H1 (cell line): ENCODE measurements around the gene PCBP4. TPM values are rescaled to one million over a fixed set of nuclear protein-coding genes. Genes with fewer than 3 reads are reported as not detected.

Experiments
- CHD2 ChIP-seq: IDR thresholded peaks from 2 replicates; pipeline ENCODE4 v1.6.1; 2012; ENCODE audit warnings: low read length, improper control_type of control experiment
- CTCF ChIP-seq, 3 experiments: IDR thresholded peaks; 1 replicate in 2 of 3; 2 replicates in 1 of 3; pipeline versions ENCODE4 v1.5.1 to v1.6.1; 2011; ENCODE audit warnings: low read length in 3 of 3, mild to moderate bottlenecking in 3 of 3, inconsistent platforms in 2 of 3, low read depth in 1 of 3, moderate library complexity in 1 of 3; ENCODE audit not compliant: insufficient read depth in 1 of 3; ENCODE audit errors: control extremely low read depth in 1 of 3
- FOSL1 ChIP-seq: IDR thresholded peaks from 2 replicates; pipeline ENCODE4 v1.6.1; 2011; ENCODE audit warnings: mild to moderate bottlenecking, low read depth, low read length, moderate library complexity; ENCODE audit not compliant: insufficient read depth
- JUN ChIP-seq: IDR thresholded peaks from 2 replicates; pipeline ENCODE4 v1.6.1; 2011; ENCODE audit warnings: low read depth, mild to moderate bottlenecking, improper control_type of control experiment, low read length
- TEAD4 ChIP-seq: IDR thresholded peaks from 2 replicates; pipeline ENCODE4 v1.6.1; 2012; ENCODE audit warnings: low read depth, low read length, inconsistent platforms, mixed read lengths
- USF2 ChIP-seq: IDR thresholded peaks from 2 replicates; pipeline ENCODE4 v1.6.1; 2011; ENCODE audit warnings: low read length, improper control_type of control experiment
- polyA plus RNA-seq, 7 experiments: library from polyadenylated mRNA; depleted of rRNA in 3 of 7; stranded (reverse) in 5 of 7; unstranded in 2 of 7; fragments of >200 nt in 5 of 7; fragments of 200-250 nt in 2 of 7; gene quantifications; 1 replicate in 5 of 7; 2 replicates in 1 of 7; 4 replicates in 1 of 7; pipeline versions ENCODE4 v1.2.1 to v1.2.3, GENCODE V29; 2011 to 2013; ENCODE audit warnings: missing spikeins in 2 of 7, mixed read lengths in 2 of 7
- total RNA-seq: library from RNA; stranded (reverse); fragmentation: NEBNext Ultra II Directional; extraction: Animal tissue kit (Norgen Biotek cat#: 25700); gene quantifications from 2 replicates; pipeline ENCODE4 v1.2.1, GENCODE V29; 2021

Gene PCBP4
- total and polyA plus RNA-seq, 2 of the 8 experiments (the other 6 are each of a cell fraction or from before 2014, with no cell fraction given): 16.4 to 34.1 TPM

- TF ChIP-seq TEAD4 (no peak), FOSL1 (no peak), CTCF (IDR thresholded peaks at IDR 0.05; ENCODE audit: control extremely low read depth in 1 of 3, insufficient read depth in 1 of 3, low read depth in 1 of 3, low read length in 3 of 3) (no peak), CHD2 (no peak), USF2 (no peak), JUN (no peak)
Observed at GRCh38 chr3:51983578-51984268, 16.5 kb upstream of the PCBP4 start (continued).
